Measurements from ENCODE around the gene RUSC2.

DNA sequence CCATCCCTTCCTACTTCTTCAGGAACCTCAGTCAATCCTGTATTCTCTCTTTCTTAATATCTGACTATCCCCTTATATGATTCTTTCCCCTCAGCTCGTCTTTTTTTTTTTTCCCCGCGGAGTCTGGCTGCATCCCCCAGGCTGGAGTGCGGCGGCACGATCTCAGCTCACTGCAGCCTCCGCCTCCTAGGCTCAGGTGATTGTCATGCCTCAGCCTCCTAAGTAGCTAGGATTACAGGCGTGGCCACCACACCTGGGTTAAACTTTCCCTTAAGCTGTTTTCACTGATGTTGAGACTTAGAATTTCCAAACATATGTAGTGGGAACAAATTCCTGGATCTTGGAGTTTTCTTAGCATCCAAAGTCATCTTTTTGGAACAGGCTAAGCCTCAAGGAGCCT is 13.3 kb upstream of the RUSC2 start:
- TF ChIP-seq POLR2A (IDR thresholded peaks at IDR 0.05; ENCODE audit: borderline replicate concordance, extremely low read depth, insufficient read depth, insufficient read length) (no peak), EZH2 (IDR thresholded peaks at IDR 0.05) (no peak), EZH2phosphoT487 (IDR thresholded peaks at IDR 0.05; ENCODE audit: borderline replicate concordance) (no peak), ATF3 (IDR thresholded peaks at IDR 0.05) (no peak), SRF (IDR thresholded peaks at IDR 0.05; ENCODE audit: low read depth) (no peak), CEBPB (IDR thresholded peaks at IDR 0.05; ENCODE audit: low read depth) (no peak), REST (IDR thresholded peaks at IDR 0.05; ENCODE audit: low read depth) (no peak), POLR2AphosphoS5 (IDR thresholded peaks at IDR 0.05; ENCODE audit: low read depth, low read length) (no peak), FOSL1 (IDR thresholded peaks at IDR 0.05; ENCODE audit: low read depth) (no peak), SP1 (IDR thresholded peaks at IDR 0.05; ENCODE audit: low read depth) (no peak), YY1 (IDR thresholded peaks at IDR 0.05; ENCODE audit: extremely low read depth, insufficient replicate concordance, low read depth, low read length) (no peak), MAX (IDR thresholded peaks at IDR 0.05) (no peak), ZFX (IDR thresholded peaks at IDR 0.05) (no peak)
- TF ChIP-seq, protein P1, sequence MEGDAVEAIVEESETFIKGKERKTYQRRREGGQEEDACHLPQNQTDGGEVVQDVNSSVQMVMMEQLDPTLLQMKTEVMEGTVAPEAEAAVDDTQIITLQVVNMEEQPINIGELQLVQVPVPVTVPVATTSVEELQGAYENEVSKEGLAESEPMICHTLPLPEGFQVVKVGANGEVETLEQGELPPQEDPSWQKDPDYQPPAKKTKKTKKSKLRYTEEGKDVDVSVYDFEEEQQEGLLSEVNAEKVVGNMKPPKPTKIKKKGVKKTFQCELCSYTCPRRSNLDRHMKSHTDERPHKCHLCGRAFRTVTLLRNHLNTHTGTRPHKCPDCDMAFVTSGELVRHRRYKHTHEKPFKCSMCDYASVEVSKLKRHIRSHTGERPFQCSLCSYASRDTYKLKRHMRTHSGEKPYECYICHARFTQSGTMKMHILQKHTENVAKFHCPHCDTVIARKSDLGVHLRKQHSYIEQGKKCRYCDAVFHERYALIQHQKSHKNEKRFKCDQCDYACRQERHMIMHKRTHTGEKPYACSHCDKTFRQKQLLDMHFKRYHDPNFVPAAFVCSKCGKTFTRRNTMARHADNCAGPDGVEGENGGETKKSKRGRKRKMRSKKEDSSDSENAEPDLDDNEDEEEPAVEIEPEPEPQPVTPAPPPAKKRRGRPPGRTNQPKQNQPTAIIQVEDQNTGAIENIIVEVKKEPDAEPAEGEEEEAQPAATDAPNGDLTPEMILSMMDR (IDR thresholded peaks at IDR 0.05 in 2 of 3, conservative IDR thresholded peaks at IDR 0.05 in 1 of 3; ENCODE audit: borderline replicate concordance in 1 of 3, insufficient read depth in 1 of 3, low read depth in 2 of 3, low read length in 2 of 3): no peak

All from HCT116 (cell line).